IMR-90 (cell line): ENCODE data around the gene OLIG3. TPM values are rescaled to one million over a fixed set of nuclear protein-coding genes. Genes with fewer than 3 reads are reported as not detected.

Source experiments
- ATAC-seq: fragments of 200-7000 bp; cut with Tn5 transposase; 2 replicates; pipeline ENCODE4 v1.9.1; 2020; ENCODE audit warnings: low read depth, mild to moderate bottlenecking, moderate library complexity
- BruUV-seq: library from RNA; stranded (reverse); fragments of 400-500 nt; replicated peaks from 2 replicates; lab custom pipeline; 2021; lab: Mats Ljungman, UMichigan
- CTCF ChIA-PET: fragments of 300-600 bp; formaldehyde crosslinking; extraction: SDS; loops from one replicate; lab custom pipeline; 2021; ENCODE audit warnings: antibody characterized with exemption; lab: Yijun Ruan, JAX
- POLR2A ChIA-PET: fragments of 300-600 bp; sonication (Branson Sonifier 250); formaldehyde crosslinking; loops from one replicate; lab custom pipeline; 2022; ENCODE audit warnings: antibody characterized with exemption; ENCODE audit not compliant: unreplicated experiment; lab: Charles Lee
- DNase-seq: peaks from one replicate; pipeline ENCODE4 v3.0.0; 2013
- H2AFZ ChIP-seq: replicated peaks from 2 replicates; pipeline ENCODE3; 2013; ENCODE audit warnings: low read length, mild to moderate bottlenecking; ENCODE audit not compliant: poor library complexity
- H2AK5ac ChIP-seq: 2 replicates; pipeline ENCODE4 v1.6.1; 2013; ENCODE audit warnings: low read depth, low read length, inconsistent platforms
- H2AK9ac ChIP-seq: replicated peaks from 2 replicates; pipeline ENCODE3; 2013; ENCODE audit warnings: mild to moderate bottlenecking, low read depth, low read length, moderate library complexity; ENCODE audit not compliant: poor library complexity
- H2BK120ac ChIP-seq: 2 replicates; pipeline ENCODE4 v1.6.1; 2013; ENCODE audit warnings: low read depth, low read length, inconsistent platforms
- H2BK15ac ChIP-seq: 3 replicates; pipeline ENCODE4 v1.6.1; 2013; ENCODE audit warnings: low read depth, low read length, inconsistent platforms
- H2BK20ac ChIP-seq: 2 replicates; pipeline ENCODE4 v1.6.1; 2013; ENCODE audit warnings: low read depth, mild to moderate bottlenecking, inconsistent platforms, low read length, moderate library complexity
- H2BK5ac ChIP-seq: 2 replicates; pipeline ENCODE4 v1.6.1; 2013; ENCODE audit warnings: mild to moderate bottlenecking, low read depth, low read length, inconsistent platforms; ENCODE audit not compliant: poor library complexity, severe bottlenecking
- H3K14ac ChIP-seq: replicated peaks from 2 replicates; pipeline ENCODE4 v1.6.1; 2013; ENCODE audit warnings: low read depth, low read length, inconsistent platforms
- H3K18ac ChIP-seq: 2 replicates; pipeline ENCODE4 v1.6.1; 2013; ENCODE audit warnings: low read depth, low read length, control low read depth
- H3K23ac ChIP-seq: 2 replicates; pipeline ENCODE4 v1.6.1; 2013; ENCODE audit warnings: low read depth, low read length, inconsistent platforms
- H3K27ac ChIP-seq: 2 replicates; pipeline ENCODE4 v1.5.1; 2013; ENCODE audit warnings: mild to moderate bottlenecking, control low read depth, low read length; ENCODE audit not compliant: insufficient read depth
- H3K27me3 ChIP-seq: 2 replicates; pipeline ENCODE4 v1.6.1; 2013; ENCODE audit warnings: low read length; ENCODE audit not compliant: control insufficient read depth, insufficient read depth
- H3K36me3 ChIP-seq: 2 replicates; pipeline ENCODE4 v1.6.1; 2013; ENCODE audit warnings: low read length, mixed read lengths; ENCODE audit not compliant: control insufficient read depth, insufficient read depth
- H3K4ac ChIP-seq: 2 replicates; pipeline ENCODE4 v1.6.1; 2013; ENCODE audit warnings: low read depth, low read length, inconsistent platforms
- H3K4me1 ChIP-seq: 2 replicates; pipeline ENCODE4 v1.6.1; 2013; ENCODE audit warnings: low read length, mixed read lengths; ENCODE audit not compliant: control insufficient read depth, insufficient read depth
- H3K4me2 ChIP-seq: 2 replicates; pipeline ENCODE4 v1.6.1; 2013; ENCODE audit warnings: low read depth, mild to moderate bottlenecking, control low read depth, low read length, moderate library complexity
- H3K4me3 ChIP-seq: 2 replicates; pipeline ENCODE4 v1.5.1; 2013; ENCODE audit warnings: low read depth, mild to moderate bottlenecking, control low read depth, low read length, moderate library complexity; ENCODE audit not compliant: insufficient read depth
- H3K56ac ChIP-seq: 2 replicates; pipeline ENCODE4 v1.6.1; 2013; ENCODE audit warnings: low read length, inconsistent platforms; ENCODE audit not compliant: insufficient read depth; ENCODE audit errors: extremely low read depth
- H3K79me1 ChIP-seq, 2 experiments: 2 replicates each; pipeline ENCODE4 v1.6.1; 2013; ENCODE audit warnings: low read length in 2 of 2, inconsistent platforms in 1 of 2, low read depth in 1 of 2
- H3K9ac ChIP-seq: 2 replicates; pipeline ENCODE4 v1.6.1; 2013; ENCODE audit warnings: low read depth, low read length, control low read depth
- H3K9me1 ChIP-seq: 2 replicates; pipeline ENCODE4 v1.6.1; 2013; ENCODE audit warnings: low read length, inconsistent platforms; ENCODE audit not compliant: insufficient read depth
- H3K9me3 ChIP-seq: 2 replicates; pipeline ENCODE4 v1.6.1; 2013; ENCODE audit warnings: low read length; ENCODE audit not compliant: control insufficient read depth, insufficient read depth
- H4K20me1 ChIP-seq: 2 replicates; pipeline ENCODE4 v1.6.1; 2013; ENCODE audit warnings: low read length, inconsistent platforms; ENCODE audit not compliant: insufficient read depth
- H4K5ac ChIP-seq: 2 replicates; pipeline ENCODE4 v1.6.1; 2013; ENCODE audit warnings: mild to moderate bottlenecking, low read depth, low read length, control low read depth
- H4K8ac ChIP-seq, 2 experiments: 2 replicates each; pipeline ENCODE4 v1.6.1; 2013; ENCODE audit warnings: low read depth in 2 of 2, low read length in 2 of 2, control low read depth in 1 of 2, inconsistent platforms in 1 of 2
- H4K91ac ChIP-seq: 2 replicates; pipeline ENCODE4 v1.6.1; 2013; ENCODE audit warnings: low read depth, low read length, inconsistent platforms; ENCODE audit not compliant: insufficient read depth
- BHLHE40 ChIP-seq: fragments of 150-350 bp; IDR thresholded peaks from 2 replicates; pipeline ENCODE4 v1.6.1; 2016; ENCODE audit warnings: mild to moderate bottlenecking, low read depth, low read length
- CEBPB ChIP-seq: IDR thresholded peaks from 2 replicates; pipeline ENCODE4 v1.6.1; 2012; ENCODE audit warnings: low read depth, low read length, improper control_type of control experiment
- FOS ChIP-seq: fragments of 150-350 bp; IDR thresholded peaks from 2 replicates; pipeline ENCODE4 v1.6.1; 2016; ENCODE audit warnings: low read depth, low read length
- NFE2L2 ChIP-seq: fragments of 150-350 bp; IDR thresholded peaks from 2 replicates; pipeline ENCODE4 v1.6.1; 2016; ENCODE audit warnings: low read depth, mild to moderate bottlenecking, low read length
- RAD21 ChIP-seq: IDR thresholded peaks from 2 replicates; pipeline ENCODE4 v1.6.1; 2012; ENCODE audit warnings: low read length, improper control_type of control experiment
- RFX5 ChIP-seq: IDR thresholded peaks from 2 replicates; pipeline ENCODE4 v1.8.0; 2012; ENCODE audit warnings: low read depth, mild to moderate bottlenecking, low read length, moderate library complexity
- WGBS, 2 experiments: methylation state at CpG; one replicate each; pipeline versions ENCODE4 v1.1.5 to v1.1.7; 2013; ENCODE audit warnings: missing lambda C conversion rate in 2 of 2; ENCODE audit not compliant: insufficient read length in 1 of 2; ENCODE audit errors: extremely low coverage in 2 of 2; 5-methylcytosine and 5-hydroxymethylcytosine counted together
- dilution Hi-C: fragments of 300-500 bp; cut with HindIII; formaldehyde crosslinking; loops from one replicate; pipeline ENCODE4 v1.14.3; 2018; ENCODE audit warnings: low sequenced_read_pairs; ENCODE audit not compliant: unreplicated experiment
- in situ Hi-C: fragments of 300-500 bp; cut with MboI; formaldehyde crosslinking; loops from 3 replicates; pipeline ENCODE4 v1.14.3; 2019; ENCODE audit warnings: low sequenced_read_pairs, inconsistent platforms, mixed read lengths
- intact Hi-C: fragments of 100-400 bp; cut with micrococcal nuclease; formaldehyde crosslinking; loops from 2 replicates; pipeline ENCODE4 v1.10.0; 2022
- polyA plus RNA-seq, 3 experiments: library from polyadenylated mRNA; depleted of rRNA; stranded (reverse); fragments of >200 nt; gene quantifications; 2 replicates each; pipeline ENCODE4 v1.2.3, GENCODE V29; 2012; ENCODE audit warnings: low replicate concordance in 1 of 3
- total RNA-seq: library from RNA; depleted of rRNA; stranded (reverse); fragments of >200 nt; gene quantifications from 2 replicates; pipeline ENCODE4 v1.2.3, GENCODE V29; 2012
- TF ChIP-seq, protein P1 (sequence below): fragments of 150-350 bp; IDR thresholded peaks from 2 replicates; pipeline ENCODE4 v1.6.1; 2017; ENCODE audit warnings: mild to moderate bottlenecking, antibody characterized with exemption, low read length, low read depth

OLIG3 gene
- total and polyA plus RNA-seq, 2 of the 4 experiments (the other 2 are of a cell fraction) = not detected

DNA sequence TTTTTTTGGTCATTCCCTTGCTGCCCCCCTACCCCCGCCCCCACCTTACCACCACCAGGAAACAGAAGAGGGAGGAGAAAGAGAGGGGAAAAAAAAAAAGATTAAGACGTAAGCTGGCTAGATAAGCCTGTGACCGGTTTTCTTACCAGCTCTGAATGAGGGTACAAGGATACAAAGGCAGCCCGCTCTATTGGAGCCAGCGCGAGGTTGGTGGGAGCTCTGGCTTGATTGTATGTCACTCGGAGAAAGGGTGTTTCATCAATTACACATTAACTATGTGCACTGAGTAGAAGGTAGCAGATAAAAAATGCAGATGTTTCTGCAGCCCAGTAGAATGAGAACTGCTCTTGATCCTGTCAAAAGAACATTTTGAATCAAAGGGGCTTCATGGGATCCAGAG lies 28.6 kb upstream of the OLIG3 start:
- ChIA-PET CTCF (no interaction called here), POLR2A (no interaction called here)
- dilution Hi-C loops (no loop called here), intact Hi-C loops (no loop called here), in situ Hi-C loops (no loop called here)
- Histone ChIP-seq H3K36me3 (no peaks in the 10 kb centered on the region), H3K9me3 (no peaks in the 10 kb centered on the region), H2AFZ (no peak overlapping the region), H2AK5ac (no peak overlapping the region), H3K9me1 (no peaks in the 10 kb centered on the region), H3K4me1 (no peaks in the 10 kb centered on the region), H4K91ac (no peak overlapping the region), H3K27me3 (peaks cover 3% of the 10 kb centered on the region), H2AK9ac (no peak overlapping the region), H4K5ac (no peak overlapping the region), H3K27ac (no peak overlapping the region), H3K4ac (no peak overlapping the region), H3K23ac (no peak overlapping the region), H2BK15ac (no peak overlapping the region), H3K56ac (no peak overlapping the region), H3K4me3 (no peak overlapping the region), H3K4me2 (no peak overlapping the region), H4K20me1 (no peaks in the 10 kb centered on the region), H3K14ac (no peak overlapping the region), H2BK20ac (no peak overlapping the region), H3K79me1 (no peaks in the 10 kb centered on the region), H3K9ac (no peak overlapping the region), H2BK120ac (no peak overlapping the region), H2BK5ac (no peak overlapping the region), H4K8ac (no peak overlapping the region), H3K18ac (no peak overlapping the region)
- 0% methylated on average over 1 of the region's 7 CpGs; no CpG with 5 or more reads in 1 of the 2 experiments for WGBS, 2 experiments
- TF ChIP-seq FOS (no peak), BHLHE40 (no peak), NFE2L2 (no peak), CEBPB (no peak), RFX5 (no peak), RAD21 (no peak)
- TF ChIP-seq, protein P1, sequence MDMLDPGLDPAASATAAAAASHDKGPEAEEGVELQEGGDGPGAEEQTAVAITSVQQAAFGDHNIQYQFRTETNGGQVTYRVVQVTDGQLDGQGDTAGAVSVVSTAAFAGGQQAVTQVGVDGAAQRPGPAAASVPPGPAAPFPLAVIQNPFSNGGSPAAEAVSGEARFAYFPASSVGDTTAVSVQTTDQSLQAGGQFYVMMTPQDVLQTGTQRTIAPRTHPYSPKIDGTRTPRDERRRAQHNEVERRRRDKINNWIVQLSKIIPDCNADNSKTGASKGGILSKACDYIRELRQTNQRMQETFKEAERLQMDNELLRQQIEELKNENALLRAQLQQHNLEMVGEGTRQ = no peak
- BruUV-seq = no TSS peak
- DNase-seq (no peak), ATAC-seq (no peak)
